ENCODE measurements around the gene OR11L1. TPM values are rescaled to one million over a fixed set of nuclear protein-coding genes. Genes with fewer than 3 reads are reported as not detected.

OR11L1 gene, protein sequence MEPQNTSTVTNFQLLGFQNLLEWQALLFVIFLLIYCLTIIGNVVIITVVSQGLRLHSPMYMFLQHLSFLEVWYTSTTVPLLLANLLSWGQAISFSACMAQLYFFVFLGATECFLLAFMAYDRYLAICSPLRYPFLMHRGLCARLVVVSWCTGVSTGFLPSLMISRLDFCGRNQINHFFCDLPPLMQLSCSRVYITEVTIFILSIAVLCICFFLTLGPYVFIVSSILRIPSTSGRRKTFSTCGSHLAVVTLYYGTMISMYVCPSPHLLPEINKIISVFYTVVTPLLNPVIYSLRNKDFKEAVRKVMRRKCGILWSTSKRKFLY
- total RNA-seq = not detected

DNA sequence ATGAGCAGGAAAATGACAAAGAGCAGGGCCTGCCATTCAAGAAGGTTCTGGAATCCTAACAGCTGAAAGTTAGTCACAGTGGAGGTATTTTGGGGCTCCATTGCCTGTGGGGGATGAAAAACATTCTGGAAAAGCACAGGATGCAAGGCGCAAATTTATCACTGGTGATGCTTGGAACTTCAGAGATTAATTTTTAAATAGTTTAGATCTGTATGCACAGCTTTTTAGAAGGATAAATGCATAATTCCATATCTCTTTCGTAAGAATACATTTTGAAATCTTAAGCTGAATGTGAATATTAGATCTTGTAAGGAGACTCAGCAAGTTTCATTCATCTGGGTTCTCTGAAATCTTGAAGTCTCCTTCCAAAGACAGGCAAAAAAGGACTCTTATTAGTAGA is at the start of gene OR11L1:
Gene OR11L1, minus strand, starts transcription at position 101 of the 400 bp plus-strand sequence. Its CDS starts 0 bp downstream, at position 101.
- TF ChIP-seq EP300 (IDR thresholded peaks at IDR 0.05) (no peak), POLR2A (IDR thresholded peaks at IDR 0.05) (no peak), POLR2AphosphoS5 (IDR thresholded peaks at IDR 0.05) (no peak)
- TF ChIP-seq, protein P1, sequence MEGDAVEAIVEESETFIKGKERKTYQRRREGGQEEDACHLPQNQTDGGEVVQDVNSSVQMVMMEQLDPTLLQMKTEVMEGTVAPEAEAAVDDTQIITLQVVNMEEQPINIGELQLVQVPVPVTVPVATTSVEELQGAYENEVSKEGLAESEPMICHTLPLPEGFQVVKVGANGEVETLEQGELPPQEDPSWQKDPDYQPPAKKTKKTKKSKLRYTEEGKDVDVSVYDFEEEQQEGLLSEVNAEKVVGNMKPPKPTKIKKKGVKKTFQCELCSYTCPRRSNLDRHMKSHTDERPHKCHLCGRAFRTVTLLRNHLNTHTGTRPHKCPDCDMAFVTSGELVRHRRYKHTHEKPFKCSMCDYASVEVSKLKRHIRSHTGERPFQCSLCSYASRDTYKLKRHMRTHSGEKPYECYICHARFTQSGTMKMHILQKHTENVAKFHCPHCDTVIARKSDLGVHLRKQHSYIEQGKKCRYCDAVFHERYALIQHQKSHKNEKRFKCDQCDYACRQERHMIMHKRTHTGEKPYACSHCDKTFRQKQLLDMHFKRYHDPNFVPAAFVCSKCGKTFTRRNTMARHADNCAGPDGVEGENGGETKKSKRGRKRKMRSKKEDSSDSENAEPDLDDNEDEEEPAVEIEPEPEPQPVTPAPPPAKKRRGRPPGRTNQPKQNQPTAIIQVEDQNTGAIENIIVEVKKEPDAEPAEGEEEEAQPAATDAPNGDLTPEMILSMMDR (IDR thresholded peaks at IDR 0.05) = no peak
- H3K4me3 ChIP-seq = no peak within 1 kb of the TSS
- no peaks in the 10 kb centered on the region for H3K9me3 ChIP-seq
- H3K27ac ChIP-seq = no peak within 1 kb of the TSS
- H3K4me1 ChIP-seq = no peaks in the 10 kb centered on the region
- H3K27me3 ChIP-seq = no peaks in the 10 kb centered on the region
- no peak for DNase-seq (ENCODE audit: low spot score in 2 of 2)
- 89% methylated on average over 2 of the region's 2 CpGs for WGBS
- H3K36me3 ChIP-seq = no peaks in the 10 kb centered on the region

DNA sequence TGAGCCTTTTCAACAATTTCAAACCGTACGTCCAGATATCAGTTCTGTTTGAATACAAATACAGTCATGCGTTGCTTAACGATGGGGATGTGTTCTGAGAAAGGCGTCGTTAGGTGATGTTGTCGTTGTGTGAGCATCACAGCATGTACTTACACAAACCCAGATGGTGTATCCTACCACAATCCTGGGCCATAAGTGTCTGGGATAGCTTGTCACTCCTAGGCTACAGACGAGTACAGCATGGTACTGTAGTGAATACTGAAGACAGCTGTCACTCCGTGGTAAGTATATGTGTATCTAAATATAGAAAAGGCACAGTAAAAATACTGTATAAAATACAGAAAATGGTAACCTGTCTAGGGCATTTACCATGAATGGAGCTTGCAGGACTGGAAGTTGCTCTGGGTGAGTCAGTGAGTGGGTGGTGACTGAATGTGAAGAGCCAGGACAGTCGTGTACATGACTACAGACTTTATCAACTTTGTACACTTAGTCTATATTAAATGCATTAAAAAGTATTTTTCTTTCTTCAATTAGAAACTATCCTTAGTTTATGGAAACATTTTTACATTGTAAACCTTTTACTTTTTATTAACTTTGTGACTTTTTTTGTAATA is 43.2 kb upstream of the OR11L1 start:
- Histone ChIP-seq H3K27me3 (no peaks in the 10 kb centered on the region), H3K27ac (no peak overlapping the region), H3K4me1 (no peaks in the 10 kb centered on the region), H3K9me3 (no peaks in the 10 kb centered on the region), H3K4me3 (no peak overlapping the region), H3K36me3 (no peaks in the 10 kb centered on the region)
- DNase-seq (ENCODE audit: low spot score in 2 of 2) = no peak
- 87% methylated on average over 10 of the region's 10 CpGs for WGBS
- TF ChIP-seq POLR2AphosphoS5 (IDR thresholded peaks at IDR 0.05) (no peak), POLR2A (IDR thresholded peaks at IDR 0.05) (no peak), EP300 (IDR thresholded peaks at IDR 0.05) (no peak)
- TF ChIP-seq, protein P1 (IDR thresholded peaks at IDR 0.05) = no peak

DNA sequence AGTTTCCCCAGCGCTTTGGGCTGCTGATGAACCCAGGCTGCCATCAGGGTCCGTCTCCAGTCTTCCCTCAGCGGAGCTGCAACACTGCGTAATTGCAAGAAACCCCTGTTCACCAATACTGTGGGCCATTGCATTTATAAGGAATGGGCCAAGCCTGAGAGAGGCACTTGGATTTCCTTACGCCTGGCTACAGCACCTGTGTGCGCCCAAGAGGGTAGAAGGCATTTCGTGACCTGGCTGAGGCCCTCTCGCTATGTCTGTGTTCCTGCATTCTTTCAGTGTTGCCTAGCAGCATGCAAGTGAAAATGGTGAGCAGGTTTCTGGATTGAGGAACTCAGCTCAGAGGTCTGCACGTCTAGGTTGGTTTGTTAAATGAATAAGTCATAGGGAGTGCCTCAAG is 41.6 kb upstream of the OR11L1 start:
- Histone ChIP-seq H3K36me3 (no peaks in the 10 kb centered on the region), H3K9me3 (no peaks in the 10 kb centered on the region), H3K27ac (no peak overlapping the region), H3K27me3 (no peaks in the 10 kb centered on the region), H3K4me3 (no peak overlapping the region), H3K4me1 (no peaks in the 10 kb centered on the region)
- TF ChIP-seq EP300 (IDR thresholded peaks at IDR 0.05) (no peak), POLR2AphosphoS5 (IDR thresholded peaks at IDR 0.05) (no peak)
- WGBS = 92% methylated on average over 9 of the region's 9 CpGs
- no peak for DNase-seq (ENCODE audit: low spot score in 2 of 2)

DNA sequence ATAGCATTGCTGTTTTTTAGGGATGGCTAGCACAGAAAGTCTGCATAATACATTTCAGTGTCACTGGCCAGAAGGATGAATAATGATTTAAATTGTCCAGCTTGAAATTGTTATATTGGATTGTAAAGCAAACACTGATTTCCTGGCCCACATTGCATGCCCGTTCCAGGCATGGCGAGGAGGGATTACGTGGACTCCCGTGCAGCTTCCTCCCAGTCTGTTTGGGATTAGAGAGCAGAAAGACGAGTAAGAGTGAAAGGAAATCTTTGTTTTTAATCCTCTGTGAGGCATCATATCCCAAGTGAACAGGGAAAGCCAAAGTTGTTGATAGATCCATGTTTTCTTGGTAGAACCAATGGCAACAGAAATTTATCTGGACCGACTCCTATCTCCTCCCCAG is 23.7 kb upstream of the OR11L1 start:
- TF ChIP-seq POLR2AphosphoS5 (IDR thresholded peaks at IDR 0.05) = no peak
- TF ChIP-seq POLR2A (IDR thresholded peaks at IDR 0.05) = no peak
- TF ChIP-seq, protein P1 (IDR thresholded peaks at IDR 0.05) = no peak
- no peak for TF ChIP-seq EP300 (IDR thresholded peaks at IDR 0.05)
- no peak overlapping the region for H3K4me3 ChIP-seq
- DNase-seq (ENCODE audit: low spot score in 2 of 2) = no peak
- H3K4me1 ChIP-seq = no peaks in the 10 kb centered on the region
- H3K36me3 ChIP-seq = no peaks in the 10 kb centered on the region
- no peaks in the 10 kb centered on the region for H3K9me3 ChIP-seq
- no peak overlapping the region for H3K27ac ChIP-seq
- WGBS = 67% methylated on average over 6 of the region's 6 CpGs
- no peaks in the 10 kb centered on the region for H3K27me3 ChIP-seq

DNA sequence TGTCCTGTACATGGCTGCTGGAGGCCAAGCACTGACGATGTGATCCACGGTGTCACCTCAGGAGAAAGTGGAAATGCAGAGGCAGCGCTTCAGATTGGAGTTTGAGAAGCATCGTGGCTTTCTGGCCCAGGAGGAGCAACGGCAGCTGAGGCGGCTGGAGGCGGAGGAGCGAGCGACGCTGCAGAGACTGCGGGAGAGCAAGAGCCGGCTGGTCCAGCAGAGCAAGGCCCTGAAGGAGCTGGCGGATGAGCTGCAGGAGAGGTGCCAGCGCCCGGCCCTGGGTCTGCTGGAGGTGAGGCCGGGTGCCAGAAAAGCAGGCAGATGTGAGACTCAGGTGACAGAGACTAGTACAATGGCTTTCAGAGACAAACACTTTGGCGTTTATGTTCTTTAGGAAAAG is 22.9 kb upstream of the OR11L1 start:
- H3K27me3 ChIP-seq = no peaks in the 10 kb centered on the region
- H3K36me3 ChIP-seq = no peaks in the 10 kb centered on the region
- DNase-seq (ENCODE audit: low spot score in 2 of 2) = no peak
- H3K4me1 ChIP-seq = no peaks in the 10 kb centered on the region
- no peak overlapping the region for H3K27ac ChIP-seq
- TF ChIP-seq, protein P1 (IDR thresholded peaks at IDR 0.05) = no peak
- TF ChIP-seq EP300 (IDR thresholded peaks at IDR 0.05) (no peak), POLR2A (IDR thresholded peaks at IDR 0.05) (no peak), POLR2AphosphoS5 (IDR thresholded peaks at IDR 0.05) (no peak)
- H3K9me3 ChIP-seq = no peaks in the 10 kb centered on the region
- WGBS = 89% methylated on average over 17 of the region's 17 CpGs
- no peak overlapping the region for H3K4me3 ChIP-seq

All from suprapubic skin (tissue), 4 donors.